ENCODE results near the gene EEIG1. TPM values are rescaled to one million over a fixed set of nuclear protein-coding genes. Genes with fewer than 3 reads are reported as not detected.
A peak's percentile ranks its signal among the peaks of the same experiment; 100 is the strongest.

EEIG1 gene
- total and polyA plus RNA-seq, 12 donors, result 10.1 to 179 (median 53.8) TPM

DNA sequence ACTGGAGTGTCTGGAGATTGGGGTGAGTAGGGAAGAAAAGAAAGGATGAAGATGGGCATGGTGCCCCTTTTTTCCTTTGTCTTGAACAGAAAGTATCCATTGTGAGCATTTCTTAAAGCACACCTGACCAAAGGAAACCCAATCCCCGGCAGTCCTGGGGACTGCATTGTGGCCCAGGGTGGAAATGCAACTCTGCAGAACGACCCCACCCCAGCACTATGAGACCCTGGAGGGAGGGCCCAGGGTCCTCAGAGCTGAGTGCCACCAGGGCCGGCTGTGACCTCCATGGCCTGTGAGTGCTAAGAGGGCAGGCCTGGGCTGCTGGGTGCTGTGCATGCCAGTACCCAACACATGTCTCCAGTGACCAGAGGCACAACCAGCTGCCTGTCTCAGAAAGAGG is 18.5 kb downstream of the EEIG1 start:
- no peaks in the 10 kb centered on the region for H3K27me3 ChIP-seq
- WGBS, 4 donors, result 44 to 57% (median 55%) methylated on average over 2 to 3 of the region's 3 CpGs
- H3K27ac ChIP-seq, result peak overlapping the region; percentile 57 to 95 (median 75)
- intact Hi-C loops (cut with DNase I), result no loop called here
- no peak overlapping the region for H3K4me3 ChIP-seq
- TF ChIP-seq, protein P1, sequence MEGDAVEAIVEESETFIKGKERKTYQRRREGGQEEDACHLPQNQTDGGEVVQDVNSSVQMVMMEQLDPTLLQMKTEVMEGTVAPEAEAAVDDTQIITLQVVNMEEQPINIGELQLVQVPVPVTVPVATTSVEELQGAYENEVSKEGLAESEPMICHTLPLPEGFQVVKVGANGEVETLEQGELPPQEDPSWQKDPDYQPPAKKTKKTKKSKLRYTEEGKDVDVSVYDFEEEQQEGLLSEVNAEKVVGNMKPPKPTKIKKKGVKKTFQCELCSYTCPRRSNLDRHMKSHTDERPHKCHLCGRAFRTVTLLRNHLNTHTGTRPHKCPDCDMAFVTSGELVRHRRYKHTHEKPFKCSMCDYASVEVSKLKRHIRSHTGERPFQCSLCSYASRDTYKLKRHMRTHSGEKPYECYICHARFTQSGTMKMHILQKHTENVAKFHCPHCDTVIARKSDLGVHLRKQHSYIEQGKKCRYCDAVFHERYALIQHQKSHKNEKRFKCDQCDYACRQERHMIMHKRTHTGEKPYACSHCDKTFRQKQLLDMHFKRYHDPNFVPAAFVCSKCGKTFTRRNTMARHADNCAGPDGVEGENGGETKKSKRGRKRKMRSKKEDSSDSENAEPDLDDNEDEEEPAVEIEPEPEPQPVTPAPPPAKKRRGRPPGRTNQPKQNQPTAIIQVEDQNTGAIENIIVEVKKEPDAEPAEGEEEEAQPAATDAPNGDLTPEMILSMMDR (IDR thresholded peaks at IDR 0.05), result no peak
- TF ChIP-seq POLR2A (IDR thresholded peaks at IDR 0.05), result no peak
- no peak for DNase-seq
- H3K4me1 ChIP-seq (replicated peaks in 1 of 2), result peaks cover 65 to 76% of the 10 kb centered on the region in 2 donors
- no peaks in the 10 kb centered on the region for H3K36me3 ChIP-seq (replicated peaks in 1 of 2)
- H3K9me3 ChIP-seq (replicated peaks in 1 of 3), result no peaks in the 10 kb centered on the region

DNA sequence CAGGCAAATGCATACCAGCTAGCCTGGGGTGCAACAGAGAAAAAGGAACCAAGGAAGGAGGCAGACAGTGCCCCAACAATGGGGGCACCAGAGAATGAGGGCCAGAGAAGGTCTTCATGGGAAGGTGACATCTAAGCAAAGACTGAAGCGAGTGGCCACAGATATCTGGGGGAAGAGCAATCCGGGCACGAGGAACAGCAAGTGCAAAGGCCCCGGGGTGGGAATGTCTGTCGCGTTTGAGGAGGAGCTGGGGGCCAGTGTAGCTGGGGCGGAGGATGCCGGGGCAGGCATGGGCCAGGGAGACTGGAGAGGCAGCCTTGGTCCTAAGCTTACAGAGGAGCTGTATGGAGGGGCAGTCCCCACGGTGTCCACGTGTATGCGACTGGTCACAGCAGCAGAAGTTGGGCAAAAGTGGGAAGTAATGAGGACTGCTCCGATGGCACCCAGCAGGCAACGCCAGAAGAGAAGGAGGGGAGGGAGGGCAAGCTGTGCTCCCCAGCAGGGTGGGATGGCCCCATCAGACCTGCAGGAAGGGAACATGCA is 19.1 kb downstream of the EEIG1 start:
- H3K27ac ChIP-seq, result peak overlapping the region; percentile 57 to 95 (median 75)

DNA sequence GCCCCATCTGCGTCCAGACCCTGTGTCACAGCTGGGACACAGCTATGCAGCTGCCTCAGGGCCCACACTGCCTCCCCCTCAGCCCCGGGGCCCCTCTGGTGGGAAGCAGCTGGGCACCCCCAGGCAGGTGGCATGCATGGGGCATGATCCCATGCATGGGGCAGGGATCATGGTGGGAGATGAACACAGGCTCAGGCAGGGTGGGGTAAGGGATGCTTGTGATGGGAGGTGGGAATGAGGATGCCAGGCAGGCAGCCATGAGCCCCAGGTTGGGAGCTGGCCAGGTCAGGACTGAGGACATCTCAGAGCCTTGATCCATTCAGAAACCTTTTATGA is 19.7 kb downstream of the EEIG1 start:
- Histone ChIP-seq H3K27ac (peak overlapping the region in 4 of 5 donors; percentile 36 to 95 (median 85)), H3K27me3 (no peaks in the 10 kb centered on the region), H3K36me3 (replicated peaks in 1 of 2) (no peaks in the 10 kb centered on the region), H3K4me1 (replicated peaks in 1 of 2) (peaks cover 54 to 65% of the 10 kb centered on the region in 2 donors), H3K9me3 (replicated peaks in 1 of 3) (no peaks in the 10 kb centered on the region), H3K4me3 (no peak overlapping the region)
- TF ChIP-seq POLR2A (IDR thresholded peaks at IDR 0.05), result no peak
- TF ChIP-seq, protein P1 (IDR thresholded peaks at IDR 0.05), result no peak
- no peak for DNase-seq
- intact Hi-C loops (cut with DNase I), result no loop called here
- WGBS, 4 donors, result 81 to 100% (median 89%) methylated on average over 2 of the region's 2 CpGs; no CpG with 5 or more reads in 1 of the 4 donors

More for the DNA sequence above, 19.1 kb downstream of the EEIG1 start:
- peaks cover 59 to 70% of the 10 kb centered on the region in 2 donors for H3K4me1 ChIP-seq (replicated peaks in 1 of 2)
- H3K27me3 ChIP-seq, result no peaks in the 10 kb centered on the region
- H3K4me3 ChIP-seq, result no peak overlapping the region
- H3K36me3 ChIP-seq (replicated peaks in 1 of 2), result no peaks in the 10 kb centered on the region
- no peaks in the 10 kb centered on the region for H3K9me3 ChIP-seq (replicated peaks in 1 of 3)
- 87 to 97% (median 94%) methylated on average over 13 of the region's 13 CpGs for WGBS, 4 donors
- TF ChIP-seq POLR2A (IDR thresholded peaks at IDR 0.05), result no peak
- TF ChIP-seq, protein P1 (IDR thresholded peaks at IDR 0.05), result no peak
- intact Hi-C loops (cut with DNase I), result no loop called here
- DNase-seq, result no peak

DNA sequence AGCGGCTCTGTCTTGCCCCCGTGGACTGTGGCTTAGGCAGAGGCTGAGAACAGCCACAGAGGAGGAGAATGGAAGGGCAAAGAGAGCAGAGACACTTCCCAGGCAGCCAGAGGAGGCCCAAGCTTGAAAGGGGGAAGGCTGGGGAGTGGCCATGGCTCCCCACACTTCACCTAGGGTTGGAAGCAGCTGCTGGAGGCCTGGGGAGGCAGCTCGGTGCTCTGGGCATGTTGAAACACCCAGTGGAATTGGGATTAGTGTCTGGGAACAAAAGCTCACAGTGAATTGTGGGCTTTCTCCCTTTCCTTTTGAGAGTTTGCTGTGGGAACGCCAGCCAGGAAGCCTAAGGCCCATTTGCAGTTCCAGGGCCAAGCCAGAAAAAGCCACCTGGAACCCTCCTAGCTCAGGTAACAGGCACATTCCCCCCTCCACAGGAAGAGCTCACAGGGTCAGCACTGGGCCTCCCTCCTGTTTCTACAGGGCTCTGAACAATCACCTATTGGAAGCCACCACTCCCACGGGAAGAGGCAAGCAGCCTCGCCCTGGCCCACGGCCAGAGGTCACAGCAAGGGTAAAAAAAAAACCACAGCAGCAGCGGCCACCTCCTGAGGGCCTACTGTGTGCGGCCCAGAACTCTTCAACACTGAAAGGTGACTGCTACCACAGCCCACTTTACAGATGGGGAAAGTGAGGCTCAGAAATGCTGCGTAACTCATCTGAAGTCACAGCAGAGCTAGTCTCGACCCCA is 20.2 kb downstream of the EEIG1 start:
- intact Hi-C loops (cut with DNase I), result no loop called here
- peaks cover 53 to 64% of the 10 kb centered on the region in 2 donors for H3K4me1 ChIP-seq (replicated peaks in 1 of 2)
- 39 to 58% (median 57%) methylated on average over 4 to 11 of the region's 11 CpGs for WGBS, 4 donors

More for the DNA sequence above, 20.2 kb downstream of the EEIG1 start:
- no peaks in the 10 kb centered on the region for H3K9me3 ChIP-seq (replicated peaks in 1 of 3)
- peak overlapping the region in 4 of 5 donors; percentile 22 to 95 (median 58) for H3K27ac ChIP-seq
- TF ChIP-seq, protein P1 (IDR thresholded peaks at IDR 0.05), result no peak
- TF ChIP-seq POLR2A (IDR thresholded peaks at IDR 0.05), result no peak
- no peak for DNase-seq
- H3K36me3 ChIP-seq (replicated peaks in 1 of 2), result no peaks in the 10 kb centered on the region
- no peaks in the 10 kb centered on the region for H3K27me3 ChIP-seq
- H3K4me3 ChIP-seq, result no peak overlapping the region
